Glutamatergic neuron (in vitro differentiated cells): Measurements from ENCODE around the gene PAN3. TPM values are rescaled to one million over a fixed set of nuclear protein-coding genes. Genes with fewer than 3 reads are reported as not detected.

ENCODE experiments used
- DNase-seq: peaks from one replicate; pipeline ENCODE4 v3.0.0; 2022
- H3K27ac Mint-ChIP-seq: one replicate; pipeline ENCODE4 v1.8.0; 2020; ENCODE audit warnings: mild to moderate bottlenecking, mixed read lengths, inconsistent platforms; ENCODE audit not compliant: unreplicated experiment
- H3K27me3 Mint-ChIP-seq: one replicate; pipeline ENCODE4 v1.8.0; 2020; ENCODE audit warnings: mild to moderate bottlenecking, moderate library complexity, mixed read lengths, inconsistent platforms; ENCODE audit not compliant: unreplicated experiment
- H3K36me3 Mint-ChIP-seq: one replicate; pipeline ENCODE4 v1.8.0; 2020; ENCODE audit warnings: mild to moderate bottlenecking, mixed read lengths, inconsistent platforms; ENCODE audit not compliant: unreplicated experiment
- H3K4me1 Mint-ChIP-seq: one replicate; pipeline ENCODE4 v1.8.0; 2020; ENCODE audit warnings: mild to moderate bottlenecking, low read depth, mixed read lengths, inconsistent platforms; ENCODE audit not compliant: unreplicated experiment
- H3K4me3 Mint-ChIP-seq: one replicate; pipeline ENCODE4 v1.8.0; 2020; ENCODE audit warnings: mild to moderate bottlenecking, mixed read lengths, inconsistent platforms; ENCODE audit not compliant: unreplicated experiment
- H3K9me3 Mint-ChIP-seq: one replicate; pipeline ENCODE4 v1.8.0; 2020; ENCODE audit warnings: mild to moderate bottlenecking, moderate library complexity, mixed read lengths, inconsistent platforms; ENCODE audit not compliant: unreplicated experiment
- CTCF ChIP-seq: fragments of 200-600 bp; sonication (generic); IDR thresholded peaks from one replicate; pipeline ENCODE4 v1.5.0; 2021; ENCODE audit not compliant: partially characterized antibody, unreplicated experiment
- long read RNA-seq: library from polyadenylated mRNA; unstranded; transcript quantifications from one replicate; pipeline ENCODE4 v2.0.0, GENCODE V29; 2020; ENCODE audit not compliant: unreplicated experiment
- total RNA-seq: library from RNA; stranded (reverse); fragmentation: NEBNext Ultra II Directional; extraction: Animal tissue kit (Norgen Biotek cat#: 25700); gene quantifications from one replicate; pipeline ENCODE4 v1.2.1, GENCODE V29; 2021; ENCODE audit not compliant: unreplicated experiment

Gene PAN3
- total RNA-seq: 27.4 TPM
- long read RNA-seq, partial matches to known transcripts: 1 of 7 reads
- long read RNA-seq, other reads (novel, unspliced or antisense): 6 of 7 reads

- Mint-ChIP-seq H3K4me1 (peaks cover 16% of the 10 kb centered on the region), H3K27me3 (peaks cover 6% of the 10 kb centered on the region), H3K9me3 (peaks cover 6% of the 10 kb centered on the region), H3K4me3 (peak within 1 kb of the TSS; percentile 100), H3K36me3 (no peaks in the 10 kb centered on the region), H3K27ac (peak within 1 kb of the TSS; percentile 88)
- peak; percentile 95 for DNase-seq
- no peak for TF ChIP-seq CTCF
These were observed at the start of gene PAN3 for GRCh38 chr13:28138012-28138755. Gene PAN3, plus strand, starts transcription at chr13:28138545. Its CDS starts 113 bp downstream, at chr13:28138658.

- DNase-seq: no peak
- Mint-ChIP-seq H3K9me3 (peaks cover 2% of the 10 kb centered on the region), H3K36me3 (no peaks in the 10 kb centered on the region), H3K4me1 (no peaks in the 10 kb centered on the region), H3K4me3 (no peak overlapping the region), H3K27ac (no peak overlapping the region), H3K27me3 (peaks cover 4% of the 10 kb centered on the region)
- TF ChIP-seq CTCF: no peak
These were observed 49.3 kb upstream of the PAN3 start for GRCh38 chr13:28089065-28089464.

GRCh38 chr13:28092431-28092830 is 45.9 kb upstream of the PAN3 start:
- H3K9me3 Mint-ChIP-seq: no peaks in the 10 kb centered on the region
- no peaks in the 10 kb centered on the region for H3K36me3 Mint-ChIP-seq
- H3K27ac Mint-ChIP-seq: no peak overlapping the region
- no peak for TF ChIP-seq CTCF
- no peak for DNase-seq
- H3K4me1 Mint-ChIP-seq: no peaks in the 10 kb centered on the region
- H3K27me3 Mint-ChIP-seq: peaks cover 4% of the 10 kb centered on the region
- H3K4me3 Mint-ChIP-seq: no peak overlapping the region

GRCh38 chr13:28093881-28094280 is 44.5 kb upstream of the PAN3 start:
- H3K27me3 Mint-ChIP-seq: peaks cover 9% of the 10 kb centered on the region
- no peaks in the 10 kb centered on the region for H3K4me1 Mint-ChIP-seq
- no peak overlapping the region for H3K27ac Mint-ChIP-seq
- no peak for DNase-seq
- peaks cover 1% of the 10 kb centered on the region for H3K9me3 Mint-ChIP-seq
- H3K36me3 Mint-ChIP-seq: no peaks in the 10 kb centered on the region
- no peak overlapping the region for H3K4me3 Mint-ChIP-seq
- TF ChIP-seq CTCF: no peak

- Mint-ChIP-seq H3K27me3 (peaks cover 10% of the 10 kb centered on the region), H3K36me3 (no peaks in the 10 kb centered on the region), H3K4me3 (no peak overlapping the region), H3K9me3 (peaks cover 1% of the 10 kb centered on the region), H3K4me1 (no peaks in the 10 kb centered on the region), H3K27ac (no peak overlapping the region)
- TF ChIP-seq CTCF: no peak
- DNase-seq: no peak
These were observed 44.0 kb upstream of the PAN3 start for GRCh38 chr13:28094306-28094705.
